HG02759 (cell line): ENCODE results near the gene TRMT6.

ENCODE experiments used
- ATAC-seq: cut with Tn5 transposase; IDR thresholded peaks from one replicate; pipeline ENCODE4 v1.9.1; 2021; ENCODE audit warnings: mild to moderate bottlenecking, moderate library complexity; ENCODE audit not compliant: unreplicated experiment

TRMT6 gene

GRCh38 chr20:5900908-5901307 is 49.4 kb downstream of the TRMT6 start:
- ATAC-seq, result no peak

GRCh38 chr20:5899444-5899843 is 50.9 kb downstream of the TRMT6 start:
- no peak for ATAC-seq

GRCh38 chr20:5895626-5896025 is 54.7 kb downstream of the TRMT6 start:
- ATAC-seq, result no peak

- ATAC-seq, result no peak
Observed at GRCh38 chr20:5893621-5894020, 56.7 kb downstream of the TRMT6 start.

GRCh38 chr20:5893052-5893451 is 57.3 kb downstream of the TRMT6 start:
- no peak for ATAC-seq

- no peak for ATAC-seq
Observed at GRCh38 chr20:5890773-5891441, 59.4 kb downstream of the TRMT6 start.

- no peak for ATAC-seq
Observed at GRCh38 chr20:5888041-5888440, 62.3 kb downstream of the TRMT6 start.

- ATAC-seq, result no peak
Observed at GRCh38 chr20:5887386-5887785, 62.9 kb downstream of the TRMT6 start.
